Left cardiac atrium (tissue), 4 donors: ENCODE results near the gene TRPM5. TPM values are rescaled to one million over a fixed set of nuclear protein-coding genes. Genes with fewer than 3 reads are reported as not detected.
A peak's percentile ranks its signal among the peaks of the same experiment; 100 is the strongest.

Source experiments
- ATAC-seq, 2 donors: fragments of 200-7000 bp; cut with Tn5 transposase; one replicate each; pipeline ENCODE4 v1.9.1; 2020; ENCODE audit warnings: mild to moderate bottlenecking in 2 of 2, moderate library complexity in 2 of 2
- DNase-seq: peaks from one replicate; pipeline ENCODE4 v3.0.0-alpha.2; 2020
- intact Hi-C, 2 donors: fragments of 100-400 bp; cut with DNase I; formaldehyde crosslinking; loops; one replicate each; pipeline versions ENCODE4 v1.14.1 to v1.15.1; 2022 to 2023
- total RNA-seq, 2 donors: library from RNA; stranded (reverse); fragmentation: NEBNext Ultra II Directional; extraction: Animal tissue kit (Norgen Biotek cat#: 25700); gene quantifications; one replicate each; pipeline ENCODE4 v1.2.1, GENCODE V29; 2021
- donor health status: DM: no; HTN: yes; CAD: no.
- donor health status: DM: no; HTN: yes; CAD: no; lungs with severe emphysema.
- donor health status: DM: yes; HTN: yes; CAD: no.
- donor health status: Dilated cardiomyopathy.

Gene TRPM5
- total RNA-seq, 2 donors from 2014 or later, result not detected

- peak in 1 of 2 donors; percentile 5 for ATAC-seq
- intact Hi-C loops, result loop anchor here (1.0 to 2.0 kb wide), 3 partner anchors 103 to 461 kb away; no protein-coding TSS in a partner anchor
- DNase-seq, result no peak
These were observed 16.5 kb downstream of the TRPM5 start for GRCh38 chr11:2427721-2428321.

- DNase-seq (no peak), ATAC-seq (no peak)
- intact Hi-C loops, result loop anchor here in 1 of 2 donors (2.0 kb wide), 1 partner anchor 462 kb away; no protein-coding TSS in a partner anchor
These were observed 17.3 kb downstream of the TRPM5 start for GRCh38 chr11:2426826-2427521.

GRCh38 chr11:2426221-2426620, 18.1 kb downstream of the TRPM5 start:
- ATAC-seq (no peak), DNase-seq (no peak)
- intact Hi-C loops, result loop anchor here in 1 of 2 donors (2.0 kb wide), 1 partner anchor 463 kb away; no protein-coding TSS in a partner anchor

GRCh38 chr11:2425506-2425905, 18.8 kb downstream of the TRPM5 start:
- DNase-seq (no peak), ATAC-seq (no peak)
- intact Hi-C loops, result no loop called here

GRCh38 chr11:2424811-2425495, 19.4 kb downstream of the TRPM5 start:
- intact Hi-C loops, result no loop called here
- ATAC-seq (no peak), DNase-seq (no peak)

- no peak for DNase-seq
- ATAC-seq, result no peak
- intact Hi-C loops, result no loop called here
These were observed 20.9 kb downstream of the TRPM5 start for GRCh38 chr11:2423157-2424025.

GRCh38 chr11:2422461-2423156, 21.7 kb downstream of the TRPM5 start:
- no peak for ATAC-seq
- DNase-seq, result no peak
- intact Hi-C loops, result no loop called here

GRCh38 chr11:2421996-2422395, 22.3 kb downstream of the TRPM5 start:
- intact Hi-C loops, result loop anchor here in 1 of 2 donors (2.0 kb wide), 1 partner anchor 223 kb away; no protein-coding TSS in a partner anchor

GRCh38 chr11:2421226-2421994, 22.9 kb downstream of the TRPM5 start:
- ATAC-seq (no peak), DNase-seq (no peak)
- intact Hi-C loops, result loop anchor here in 1 of 2 donors (2.0 kb wide), 1 partner anchor 223 kb away; no protein-coding TSS in a partner anchor

More at GRCh38 chr11:2421996-2422395, 22.3 kb downstream of the TRPM5 start:
- DNase-seq, result no peak
- ATAC-seq, result no peak

GRCh38 chr11:2420502-2421225, 23.6 kb downstream of the TRPM5 start:
- ATAC-seq, result peak; percentile 95
- peak; percentile 74 for DNase-seq
- intact Hi-C loops, result loop anchor here (1.0 to 2.0 kb wide), 3 partner anchors 115 to 223 kb away; no protein-coding TSS in a partner anchor

GRCh38 chr11:2419638-2420501, 24.4 kb downstream of the TRPM5 start:
- DNase-seq (peak; percentile 82), ATAC-seq (peak; percentile 81 to 86)
- intact Hi-C loops, result loop anchor here (1.0 to 10.0 kb wide), 5 partner anchors 55 to 223 kb away; no protein-coding TSS in a partner anchor

- intact Hi-C loops, result loop anchor here in 1 of 2 donors (2.0 to 10.0 kb wide), 2 partner anchors 54 to 112 kb away; no protein-coding TSS in a partner anchor
- no peak for DNase-seq
- no peak for ATAC-seq
These were observed 25.5 kb downstream of the TRPM5 start for GRCh38 chr11:2418693-2419360.

GRCh38 chr11:2417856-2418692, 26.2 kb downstream of the TRPM5 start:
- DNase-seq (no peak), ATAC-seq (no peak)
- intact Hi-C loops, result loop anchor here in 1 of 2 donors (2.0 to 10.0 kb wide), 2 partner anchors 53 to 111 kb away; no protein-coding TSS in a partner anchor

GRCh38 chr11:2416765-2417164, 27.5 kb downstream of the TRPM5 start:
- DNase-seq, result no peak
- no peak for ATAC-seq
- intact Hi-C loops, result loop anchor here in 1 of 2 donors (10.0 kb wide), 1 partner anchor 52 kb away; no protein-coding TSS in a partner anchor
